Esophagus muscularis mucosa (tissue), 4 donors: ENCODE data around the gene PDGFA. TPM values are rescaled to one million over a fixed set of nuclear protein-coding genes. Genes with fewer than 3 reads are reported as not detected.
A peak's percentile ranks its signal among the peaks of the same experiment; 100 is the strongest.

Source experiments
- DNase-seq: peaks from one replicate; pipeline ENCODE4 v3.0.0-alpha.2; 2017; ENCODE audit errors: extremely low spot score
- H3K27ac ChIP-seq, 4 donors: fragments of 200-600 bp; sonication (generic); replicated peaks in 1 of 4; 1 replicate in 3 of 4; 2 replicates in 1 of 4; pipeline ENCODE4 v1.5.1; 2016 to 2019; ENCODE audit warnings: mild to moderate bottlenecking in 1 of 4
- H3K27me3 ChIP-seq, 4 donors: fragments of 200-600 bp; sonication (generic); one replicate each; pipeline versions ENCODE4 v1.5.1 to v1.6.0; 2016 to 2019
- H3K36me3 ChIP-seq, 4 donors: fragments of 200-600 bp; sonication (generic); one replicate each; pipeline ENCODE4 v1.5.1; 2016 to 2019
- H3K4me1 ChIP-seq, 4 donors: fragments of 200-600 bp; sonication (generic); one replicate each; pipeline ENCODE4 v1.5.1; 2016 to 2019
- H3K4me3 ChIP-seq, 4 donors: fragments of 200-600 bp; sonication (generic); 1 replicate in 2 of 4; 2 replicates in 2 of 4; pipeline ENCODE4 v1.5.1; 2016 to 2019; ENCODE audit warnings: mild to moderate bottlenecking in 4 of 4, moderate library complexity in 1 of 4
- H3K9me3 ChIP-seq, 4 donors: fragments of 200-600 bp; sonication (generic); 1 replicate in 3 of 4; 2 replicates in 1 of 4; pipeline ENCODE4 v1.5.1; 2016 to 2019
- CTCF ChIP-seq, 3 experiments: fragments of 200-600 bp in 2 of 3; fragments of 450-650 bp in 1 of 3; sonication (generic) in 2 of 3; IDR thresholded peaks; one replicate each; pipeline ENCODE4 v1.5.1; 2017 to 2019; ENCODE audit warnings: antibody characterized with exemption in 3 of 3, mild to moderate bottlenecking in 2 of 3, moderate library complexity in 1 of 3
- EP300 ChIP-seq: sonication (generic); formaldehyde crosslinking; IDR thresholded peaks from one replicate; pipeline ENCODE4 v1.6.1; 2017; ENCODE audit warnings: antibody characterized with exemption
- POLR2A ChIP-seq: fragments of 450-650 bp; IDR thresholded peaks from one replicate; pipeline ENCODE4 v1.6.1; 2017; ENCODE audit warnings: antibody characterized with exemption, moderate library complexity, mild to moderate bottlenecking, low read depth
- POLR2AphosphoS5 ChIP-seq, 2 donors: sonication (generic); formaldehyde crosslinking; IDR thresholded peaks; one replicate each; pipeline ENCODE4 v1.6.1; 2017; ENCODE audit warnings: antibody characterized with exemption in 2 of 2
- whole genome bisulfite sequencing: methylation state at CpG from one replicate; pipeline ENCODE4 v1.1.5; 2018; 5-methylcytosine and 5-hydroxymethylcytosine counted together
- intact Hi-C: fragments of 100-400 bp; cut with DNase I; formaldehyde crosslinking; loops from one replicate; pipeline ENCODE4 v1.15.1; 2023
- total RNA-seq, 4 donors: library from RNA; depleted of rRNA; stranded (reverse); fragments of >200 nt; gene quantifications; one replicate each; pipeline versions ENCODE4 v1.1.0 to v1.2.1, GENCODE V29; 2016

PDGFA gene
- total RNA-seq, 4 donors from 2014 or later, result 88.0 to 184 (median 119) TPM

- no peak for DNase-seq
- peak overlapping the region; percentile 65 to 89 (median 81) for H3K4me3 ChIP-seq
- intact Hi-C loops, result loop anchor here (5.0 kb wide), 1 partner anchor 257 kb away; no protein-coding TSS in a partner anchor
- peaks cover 4 to 28% (median 20%) of the 10 kb centered on the region in 4 donors for H3K36me3 ChIP-seq
- no peaks in the 10 kb centered on the region for H3K9me3 ChIP-seq
- WGBS, result 62% methylated on average over 20 of the region's 25 CpGs
- peak overlapping the region; percentile 90 to 95 (median 94) for H3K27ac ChIP-seq
- peaks cover 45 to 82% (median 60%) of the 10 kb centered on the region in 4 donors for H3K4me1 ChIP-seq
- TF ChIP-seq POLR2AphosphoS5 (IDR thresholded peaks at IDR 0.05) (peak; percentile 36 to 73), EP300 (no peak)
- H3K27me3 ChIP-seq, result no peaks in the 10 kb centered on the region
Measured at GRCh38 chr7:514651-515598, 4.7 kb downstream of the PDGFA start.

DNA sequence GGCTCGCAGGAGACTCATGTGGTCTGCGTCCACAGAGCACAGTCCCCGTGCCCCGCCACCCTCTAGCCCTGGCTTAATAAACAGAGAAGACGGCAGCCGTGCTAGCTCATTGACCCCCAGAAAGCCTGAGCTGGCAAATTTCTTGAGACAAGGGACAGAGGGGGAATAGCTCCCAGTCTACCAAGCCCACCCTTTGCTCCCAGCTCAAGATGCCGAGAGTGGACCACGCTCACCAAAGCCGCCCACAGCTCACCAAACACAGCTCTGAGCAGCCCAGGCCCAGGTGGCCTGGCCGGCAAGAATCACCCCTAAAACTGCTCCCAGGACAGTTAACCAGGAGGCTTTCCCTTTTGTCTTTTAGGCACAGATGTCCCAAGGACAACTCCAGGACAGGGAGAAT lies 5.4 kb downstream of the PDGFA start:
- H3K27ac ChIP-seq, result peak overlapping the region; percentile 90 to 95 (median 94)
- TF ChIP-seq POLR2AphosphoS5 (IDR thresholded peaks at IDR 0.05) (no peak), POLR2A (no peak), EP300 (no peak), CTCF (IDR thresholded peaks at IDR 0.05) (no peak)
- no peak for DNase-seq
- intact Hi-C loops, result no loop called here
- no peaks in the 10 kb centered on the region for H3K9me3 ChIP-seq
- H3K4me1 ChIP-seq, result peaks cover 45 to 83% (median 60%) of the 10 kb centered on the region in 4 donors
- no peaks in the 10 kb centered on the region for H3K27me3 ChIP-seq
- WGBS, result 87% methylated on average over 10 of the region's 10 CpGs
- peaks cover 10 to 35% (median 27%) of the 10 kb centered on the region in 4 donors for H3K36me3 ChIP-seq
- H3K4me3 ChIP-seq, result peak overlapping the region; percentile 65 to 89 (median 81)

DNA sequence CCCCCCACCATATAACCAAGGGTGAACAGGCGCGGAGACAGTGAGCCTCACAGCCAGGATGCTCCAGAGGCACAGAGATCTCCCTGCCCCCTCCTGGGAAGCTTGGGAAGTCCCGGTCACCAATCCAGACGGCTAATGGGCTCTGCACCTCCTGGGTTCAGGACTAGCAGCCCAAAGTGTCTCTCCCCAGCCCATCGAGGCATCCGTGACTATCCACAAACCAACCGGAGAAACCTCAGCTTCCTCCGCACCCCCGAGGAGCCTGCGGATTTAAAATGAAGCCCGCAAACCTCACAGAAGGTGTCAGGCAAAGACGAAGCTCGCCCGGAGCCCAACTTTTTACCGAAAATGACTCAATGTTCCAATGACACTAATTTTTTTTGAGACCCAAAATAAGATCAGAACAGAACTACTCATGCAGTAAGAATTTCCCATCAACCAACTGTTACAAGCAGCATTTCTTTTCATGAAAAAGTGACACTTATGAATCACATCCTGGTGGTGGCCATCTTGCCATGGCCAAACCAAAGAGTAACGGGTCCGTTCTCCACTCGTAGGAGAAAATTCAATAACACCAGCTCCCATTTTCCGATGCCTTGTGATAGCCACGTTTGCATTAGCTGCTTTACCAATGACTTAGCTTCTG lies 6.0 kb downstream of the PDGFA start:
- no peak for TF ChIP-seq EP300
- peak in 1 of 2 donors; percentile 50 for TF ChIP-seq POLR2AphosphoS5 (IDR thresholded peaks at IDR 0.05)
- no peaks in the 10 kb centered on the region for H3K27me3 ChIP-seq
- peak overlapping the region; percentile 90 to 95 (median 94) for H3K27ac ChIP-seq
- H3K36me3 ChIP-seq, result peaks cover 16 to 41% (median 32%) of the 10 kb centered on the region in 4 donors
- peaks cover 45 to 86% (median 58%) of the 10 kb centered on the region in 4 donors for H3K4me1 ChIP-seq
- WGBS, result 75% methylated on average over 20 of the region's 20 CpGs
- intact Hi-C loops, result no loop called here
- H3K9me3 ChIP-seq, result no peaks in the 10 kb centered on the region
- H3K4me3 ChIP-seq, result peak overlapping the region in 2 of 4 donors; percentile 0 to 80
- no peak for DNase-seq

DNA sequence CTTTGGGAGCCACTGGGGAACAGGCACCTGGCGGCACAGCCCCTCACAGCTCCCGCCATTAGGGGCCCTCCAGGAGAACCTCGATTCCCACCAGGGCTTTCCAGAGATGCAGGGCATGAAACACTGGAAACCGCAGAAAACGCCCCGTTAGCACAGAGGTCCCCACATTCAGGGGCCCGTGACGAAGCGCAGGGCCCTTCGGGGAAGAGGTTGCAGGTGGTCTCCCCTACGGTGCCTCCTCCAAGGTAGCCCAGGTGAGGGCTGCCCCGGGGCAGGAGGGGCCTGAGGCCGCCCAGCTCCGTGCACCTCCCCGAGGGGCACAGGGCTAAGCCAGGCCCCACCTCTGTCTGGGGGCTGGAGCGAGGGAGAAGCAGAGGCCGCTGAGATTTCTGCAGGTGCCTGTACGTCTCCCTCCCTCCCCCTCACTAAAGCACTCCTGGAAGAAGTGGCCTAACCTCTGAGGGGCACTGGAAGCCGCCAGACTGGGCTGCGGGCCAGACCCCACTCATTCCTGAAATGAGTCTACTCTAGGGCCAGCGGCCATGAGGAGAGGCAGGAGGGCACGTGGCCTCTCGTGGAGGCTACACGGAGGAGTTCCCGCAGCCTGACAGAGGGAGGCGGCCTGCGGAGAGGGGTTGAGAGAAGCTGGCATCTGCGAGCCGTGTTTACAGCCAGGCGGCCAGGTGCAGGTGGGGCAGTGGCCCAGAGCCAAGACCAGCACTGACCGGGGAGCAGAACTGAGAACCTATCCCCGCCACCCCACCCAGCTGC lies 6.9 kb downstream of the PDGFA start:
- 90% methylated on average over 2 of the region's 32 CpGs for WGBS
- Histone ChIP-seq H3K36me3 (peaks cover 21 to 49% (median 39%) of the 10 kb centered on the region in 4 donors), H3K27ac (peak overlapping the region; percentile 90 to 95 (median 94)), H3K9me3 (no peaks in the 10 kb centered on the region), H3K27me3 (no peaks in the 10 kb centered on the region), H3K4me3 (peak overlapping the region in 2 of 4 donors; percentile 0 to 80), H3K4me1 (peaks cover 45 to 82% (median 56%) of the 10 kb centered on the region in 4 donors)
- TF ChIP-seq EP300 (no peak), CTCF (IDR thresholded peaks at IDR 0.05) (no peak), POLR2A (no peak), POLR2AphosphoS5 (IDR thresholded peaks at IDR 0.05) (peak; percentile 6 to 28)
- intact Hi-C loops, result no loop called here
- no peak for DNase-seq

DNA sequence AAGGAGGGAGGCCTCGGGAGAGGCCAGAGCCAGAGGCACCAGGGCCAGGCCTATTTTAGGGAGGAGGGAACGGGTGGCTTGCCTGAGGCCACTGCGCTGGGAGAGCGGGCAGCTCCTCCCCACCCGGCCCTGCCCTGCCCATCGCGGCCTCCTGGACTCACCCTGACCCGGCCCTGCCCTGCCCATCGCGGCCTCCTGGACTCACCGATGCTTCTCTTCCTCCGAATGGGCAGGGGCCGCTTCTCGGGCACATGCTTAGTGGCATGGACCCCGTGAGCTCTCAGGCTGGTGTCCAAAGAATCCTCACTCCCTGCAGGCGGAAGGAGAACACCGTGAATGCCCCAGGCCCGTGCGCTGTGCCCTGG lies 7.5 kb downstream of the PDGFA start:
- Histone ChIP-seq H3K36me3 (peaks cover 24 to 55% (median 45%) of the 10 kb centered on the region in 4 donors), H3K4me1 (peaks cover 45 to 76% (median 56%) of the 10 kb centered on the region in 4 donors), H3K9me3 (no peaks in the 10 kb centered on the region), H3K27ac (peak overlapping the region; percentile 90 to 95 (median 94)), H3K27me3 (no peaks in the 10 kb centered on the region), H3K4me3 (no peak overlapping the region)
- DNase-seq, result no peak
- WGBS, result 89% methylated on average over 5 of the region's 19 CpGs
- intact Hi-C loops, result no loop called here
- TF ChIP-seq EP300 (no peak), POLR2A (no peak), CTCF (IDR thresholded peaks at IDR 0.05) (no peak), POLR2AphosphoS5 (IDR thresholded peaks at IDR 0.05) (no peak)
